CMK (cell line): ENCODE measurements around the gene EFNA4.

Experiments
- DNase-seq: peaks from one replicate; pipeline ENCODE4 v3.0.0-alpha.2; 2010; ENCODE audit warnings: low read depth

The EFNA4 gene, protein sequence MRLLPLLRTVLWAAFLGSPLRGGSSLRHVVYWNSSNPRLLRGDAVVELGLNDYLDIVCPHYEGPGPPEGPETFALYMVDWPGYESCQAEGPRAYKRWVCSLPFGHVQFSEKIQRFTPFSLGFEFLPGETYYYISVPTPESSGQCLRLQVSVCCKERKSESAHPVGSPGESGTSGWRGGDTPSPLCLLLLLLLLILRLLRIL

DNA sequence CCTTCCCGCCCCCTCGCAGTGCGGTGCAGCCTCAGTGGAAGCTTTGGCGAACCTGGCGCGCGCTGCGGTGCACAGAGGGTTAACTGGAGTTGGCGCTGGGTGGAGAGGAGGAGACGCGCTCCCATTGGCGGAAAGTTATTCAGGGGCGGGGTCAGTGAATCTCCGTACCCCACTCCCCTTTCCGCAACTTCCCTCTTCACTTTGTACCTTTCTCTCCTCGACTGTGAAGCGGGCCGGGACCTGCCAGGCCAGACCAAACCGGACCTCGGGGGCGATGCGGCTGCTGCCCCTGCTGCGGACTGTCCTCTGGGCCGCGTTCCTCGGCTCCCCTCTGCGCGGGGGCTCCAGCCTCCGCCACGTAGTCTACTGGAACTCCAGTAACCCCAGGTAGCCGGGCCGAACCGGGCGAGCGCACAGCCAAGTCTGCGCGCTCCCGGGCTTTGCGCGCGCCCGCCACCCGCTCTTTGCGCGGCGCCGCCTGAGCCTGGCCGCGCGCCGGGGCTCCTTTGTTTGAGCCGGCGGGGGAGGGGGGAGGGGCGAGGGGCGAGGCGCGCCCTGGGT lies at the start of gene EFNA4:
Gene EFNA4 (plus strand): TSS at position 191 of the 561 bp plus-strand sequence. CDS start 84 bp downstream, at position 275.
- peak; percentile 76 for DNase-seq

DNA sequence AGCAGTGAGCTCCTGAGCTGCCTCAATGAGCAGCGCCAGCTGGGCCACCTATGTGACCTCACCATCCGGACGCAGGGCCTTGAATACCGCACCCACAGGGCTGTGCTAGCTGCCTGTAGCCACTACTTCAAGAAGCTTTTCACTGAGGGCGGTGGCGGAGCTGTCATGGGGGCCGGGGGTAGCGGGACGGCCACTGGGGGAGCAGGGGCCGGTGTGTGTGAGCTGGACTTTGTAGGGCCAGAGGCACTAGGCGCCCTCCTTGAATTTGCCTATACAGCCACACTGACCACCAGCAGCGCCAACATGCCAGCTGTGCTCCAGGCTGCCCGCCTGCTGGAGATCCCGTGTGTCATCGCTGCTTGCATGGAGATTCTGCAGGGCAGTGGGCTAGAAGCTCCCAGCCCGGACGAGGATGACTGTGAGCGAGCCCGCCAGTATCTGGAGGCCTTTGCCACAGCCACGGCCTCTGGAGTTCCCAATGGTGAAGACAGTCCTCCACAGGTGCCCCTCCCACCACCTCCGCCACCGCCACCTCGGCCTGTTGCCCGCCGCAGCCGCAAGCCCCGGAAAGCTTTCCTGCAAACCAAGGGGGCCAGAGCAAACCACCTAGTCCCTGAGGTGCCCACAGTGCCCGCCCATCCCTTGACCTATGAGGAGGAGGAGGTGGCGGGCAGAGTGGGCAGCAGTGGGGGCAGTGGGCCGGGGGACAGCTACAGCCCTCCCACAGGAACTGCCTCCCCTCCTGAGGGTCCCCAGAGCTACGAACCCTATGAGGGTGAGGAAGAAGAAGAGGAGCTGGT lies 48.6 kb upstream of the EFNA4 start:
- no peak for DNase-seq

DNA sequence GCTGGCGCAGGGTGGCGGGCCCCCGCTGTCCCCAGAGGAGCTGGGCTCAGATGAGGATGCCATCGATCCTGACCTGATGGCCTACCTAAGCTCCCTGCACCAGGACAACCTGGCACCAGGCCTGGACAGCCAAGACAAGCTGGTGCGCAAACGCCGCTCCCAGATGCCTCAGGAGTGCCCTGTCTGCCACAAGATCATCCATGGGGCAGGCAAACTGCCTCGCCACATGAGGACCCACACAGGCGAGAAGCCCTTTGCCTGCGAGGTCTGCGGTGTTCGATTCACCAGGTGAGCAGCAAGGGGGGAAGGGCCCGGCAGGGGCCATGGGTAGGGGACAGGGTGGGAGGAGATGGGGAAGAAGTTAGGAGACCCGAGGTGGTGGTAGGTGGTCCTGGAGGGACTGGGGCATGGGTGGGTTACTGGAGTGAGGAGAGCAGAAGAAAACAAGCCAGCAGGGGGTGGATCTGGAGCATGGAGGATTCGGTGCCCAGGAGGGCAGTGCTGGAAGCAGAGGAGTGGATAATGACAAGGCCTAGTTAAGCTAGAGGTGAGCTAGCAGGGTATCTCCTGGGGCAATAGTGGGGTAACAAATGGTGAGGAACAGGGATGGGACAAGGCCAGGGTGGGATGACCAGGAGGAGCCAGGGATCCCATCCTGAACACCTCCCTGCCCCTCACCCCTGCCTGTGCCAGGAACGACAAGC lies 47.9 kb upstream of the EFNA4 start:
- DNase-seq, result no peak

DNA sequence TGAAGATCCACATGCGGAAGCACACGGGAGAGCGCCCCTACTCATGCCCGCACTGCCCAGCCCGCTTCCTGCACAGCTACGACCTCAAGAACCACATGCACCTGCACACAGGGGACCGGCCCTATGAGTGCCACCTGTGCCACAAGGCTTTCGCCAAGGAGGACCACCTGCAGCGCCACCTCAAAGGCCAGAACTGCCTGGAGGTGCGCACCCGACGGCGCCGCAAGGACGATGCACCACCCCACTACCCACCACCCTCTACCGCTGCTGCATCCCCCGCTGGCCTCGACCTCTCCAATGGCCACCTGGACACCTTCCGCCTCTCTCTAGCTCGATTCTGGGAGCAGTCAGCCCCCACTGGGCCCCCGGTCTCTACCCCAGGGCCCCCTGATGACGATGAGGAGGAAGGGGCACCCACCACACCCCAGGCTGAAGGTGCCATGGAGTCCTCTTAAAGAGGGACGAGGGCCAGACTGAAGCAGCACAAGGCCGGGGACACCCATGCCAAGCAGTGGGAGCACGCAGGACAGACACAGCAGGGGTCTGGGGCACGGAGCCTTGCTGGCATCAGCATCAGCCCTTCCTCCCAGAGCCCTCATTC lies 47.2 kb upstream of the EFNA4 start:
- DNase-seq, result no peak

DNA sequence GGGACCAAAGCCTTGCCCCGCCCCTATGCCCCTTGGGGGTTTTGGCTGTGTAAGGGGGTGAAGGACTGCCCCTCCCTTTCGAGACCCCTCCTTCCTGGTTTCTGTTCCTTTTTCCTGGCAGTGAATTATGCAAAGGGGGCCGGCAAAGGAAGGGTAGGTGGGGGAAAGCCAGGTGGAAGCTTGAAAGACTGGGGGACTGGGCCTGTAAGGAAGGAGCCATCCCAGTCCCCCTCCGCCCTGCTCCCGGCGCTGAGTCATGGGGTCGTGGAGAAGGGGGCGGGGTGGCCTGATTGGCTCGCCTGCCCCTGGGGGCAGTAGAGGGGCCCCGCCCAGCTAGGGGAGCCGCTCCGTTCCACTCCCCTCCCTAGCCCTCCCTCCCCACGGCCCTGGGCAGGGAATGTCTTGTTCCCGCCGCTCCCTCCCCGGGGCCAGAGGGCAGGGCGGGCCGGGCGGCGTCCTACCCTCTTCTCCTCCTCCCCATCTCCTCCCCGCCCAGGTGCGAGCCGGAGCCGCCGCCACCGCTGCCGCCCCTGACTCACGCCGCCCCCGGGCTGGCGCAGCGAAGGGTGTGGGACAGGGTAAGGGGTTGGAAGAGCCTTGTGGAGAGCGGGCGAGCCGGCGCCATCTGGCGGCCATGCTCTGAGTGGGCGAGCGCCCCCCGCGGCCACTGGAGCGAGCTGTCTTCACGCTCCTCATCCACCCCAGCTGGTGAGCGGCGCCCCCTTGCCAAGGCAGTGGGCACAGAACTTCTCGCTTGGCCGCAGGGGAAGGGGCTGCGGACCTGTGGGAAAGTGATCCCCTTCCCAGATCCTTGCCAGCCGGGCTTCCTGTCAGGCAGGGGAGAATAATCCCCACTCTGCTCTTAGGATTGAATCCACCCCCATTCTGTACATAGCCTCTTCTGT lies 46.2 kb upstream of the EFNA4 start:
- DNase-seq, result no peak

DNA sequence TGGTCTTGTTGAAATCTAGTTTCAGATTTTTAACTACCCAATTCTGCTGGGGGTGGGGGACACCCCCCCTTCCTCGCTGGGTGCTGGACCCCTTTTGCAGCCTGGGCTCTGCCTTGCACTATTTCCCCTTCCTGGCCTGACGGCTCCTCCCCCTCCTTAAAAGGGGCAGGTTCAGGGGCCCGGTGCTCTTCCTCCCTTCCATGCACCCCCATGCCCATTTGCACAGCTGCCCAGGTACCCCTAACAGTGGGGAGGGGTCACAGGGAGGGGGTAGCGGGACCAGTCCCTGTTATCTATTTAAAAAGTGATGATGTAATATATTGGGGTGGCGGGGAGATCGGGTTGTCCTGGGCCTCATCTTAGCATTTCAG lies 45.6 kb upstream of the EFNA4 start:
- no peak for DNase-seq

DNA sequence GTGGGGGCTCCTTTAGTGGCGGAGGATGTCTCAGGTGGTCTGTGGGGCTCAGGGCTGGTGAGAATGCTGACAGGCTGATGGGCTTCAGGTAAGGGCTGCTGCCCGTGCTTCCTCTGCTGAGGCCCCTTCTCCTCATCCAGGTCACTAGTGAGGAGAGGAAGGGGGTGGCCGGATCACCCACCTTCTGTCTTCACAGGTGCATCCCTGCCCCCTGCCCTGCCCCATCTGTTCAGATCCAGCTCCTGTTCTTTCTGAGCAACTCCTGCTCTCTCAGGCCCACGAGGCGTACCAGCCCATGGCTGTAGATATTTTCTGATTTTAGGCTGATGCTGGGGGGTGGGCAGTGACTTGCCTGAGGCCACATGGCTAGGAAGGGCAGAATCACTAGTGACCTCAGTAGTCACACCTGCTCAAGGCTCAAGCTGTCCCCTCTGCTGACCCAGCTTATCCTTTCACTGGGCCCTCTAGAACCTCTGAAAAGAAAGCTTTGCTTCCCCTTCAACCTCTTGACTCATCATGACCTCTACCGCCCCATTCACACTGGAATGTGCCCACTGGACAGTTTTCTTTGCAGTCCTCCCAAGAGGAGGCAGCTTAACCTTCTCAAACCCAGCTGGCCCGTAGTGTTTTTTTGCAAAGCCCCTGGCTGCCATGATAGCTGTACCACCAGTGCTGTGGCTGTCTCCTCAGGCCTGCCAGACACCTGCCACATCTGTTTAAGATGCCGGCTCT lies 44.8 kb upstream of the EFNA4 start:
- no peak for DNase-seq

DNA sequence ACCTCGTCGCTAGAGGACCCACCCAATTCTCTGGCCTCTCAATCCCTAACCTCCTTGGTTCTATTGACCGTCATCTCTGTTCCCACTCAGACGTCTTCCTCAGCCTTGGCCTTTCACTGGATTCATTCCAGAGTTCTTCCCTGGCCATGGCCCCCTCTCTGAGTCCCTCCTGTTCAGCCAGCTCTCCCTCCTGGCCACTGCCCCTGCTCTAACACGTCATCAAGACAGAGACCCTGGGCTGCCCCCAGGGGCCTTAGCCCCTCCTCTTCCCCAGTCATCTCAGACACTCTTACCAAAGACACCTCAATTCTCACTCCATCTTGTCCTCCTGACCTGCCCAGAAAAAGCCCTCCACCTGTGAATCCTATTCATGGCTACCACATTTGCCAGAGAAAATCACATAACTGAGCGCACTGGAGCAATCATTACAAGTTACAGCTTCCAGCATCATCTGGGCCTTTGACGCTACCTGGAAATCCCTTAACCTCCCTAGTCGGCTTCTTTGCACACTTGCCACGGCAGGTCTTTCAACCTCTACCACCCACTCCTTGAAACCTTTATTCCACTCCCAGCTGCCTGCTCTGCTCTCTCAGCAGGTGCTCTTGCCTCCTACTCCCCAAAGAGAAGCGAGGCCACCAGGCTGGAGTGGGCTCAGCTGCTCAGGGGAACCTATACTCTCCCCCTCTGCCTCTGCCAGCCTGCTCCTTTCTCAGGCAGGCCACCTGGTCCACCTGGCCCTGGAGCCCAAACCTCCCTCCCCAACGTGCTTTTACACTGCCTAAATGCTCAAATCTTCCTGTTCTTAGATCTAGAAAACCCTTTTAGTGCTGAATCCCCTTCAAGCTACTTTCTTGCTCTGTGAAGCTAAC lies 43.9 kb upstream of the EFNA4 start:
- no peak for DNase-seq

DNA sequence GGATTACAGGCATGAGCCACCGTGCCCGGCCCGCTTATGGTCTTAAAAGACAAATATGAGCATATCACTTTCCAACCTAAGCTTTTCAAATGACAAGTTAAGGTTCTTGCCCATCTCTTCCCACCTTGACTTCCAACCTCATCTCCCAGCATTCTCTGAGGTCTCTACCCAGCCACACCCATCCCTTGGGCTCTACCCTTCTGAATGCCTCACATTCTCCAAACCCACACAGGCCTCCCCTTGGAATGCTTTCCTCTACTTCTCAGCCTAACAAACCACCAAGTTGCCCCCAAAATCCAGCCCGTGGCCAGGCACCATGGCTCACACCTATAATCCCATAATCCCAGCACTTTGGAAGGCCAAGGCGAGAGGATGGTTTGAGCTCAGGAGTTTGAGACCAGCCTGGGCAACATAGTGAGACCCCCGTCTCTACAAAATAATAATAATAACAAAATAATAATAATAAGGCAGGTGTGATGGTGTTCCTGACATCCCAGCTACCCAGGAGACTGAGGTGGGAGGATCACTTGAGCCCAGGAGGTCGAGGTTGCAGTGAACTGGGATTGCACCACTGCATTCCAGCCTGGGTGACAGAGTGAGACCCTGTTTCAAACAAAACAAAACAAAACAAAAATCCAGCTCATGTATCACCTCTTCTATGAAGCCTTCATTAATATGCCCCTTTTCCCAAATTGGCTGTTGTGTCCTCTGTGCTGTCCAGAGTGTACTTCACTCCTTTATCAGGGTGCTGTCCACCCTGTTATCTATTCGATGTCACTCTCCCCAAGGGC lies 41.2 kb upstream of the EFNA4 start:
- DNase-seq, result no peak

DNA sequence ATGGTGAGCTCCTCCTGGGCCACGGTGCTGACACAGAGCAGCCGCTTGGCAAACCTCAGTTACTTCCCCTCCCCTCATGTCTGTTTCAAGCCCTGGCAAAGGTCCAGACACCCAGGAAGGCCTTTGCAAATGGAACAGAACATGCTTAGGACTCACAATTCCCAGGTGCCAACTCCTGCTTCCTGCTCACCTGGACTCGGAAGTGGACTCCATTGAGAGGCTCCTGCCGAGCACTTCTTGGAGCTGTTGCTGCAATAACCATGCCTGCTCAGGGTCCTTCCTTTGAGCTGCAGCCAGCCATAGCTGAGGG lies 40.7 kb upstream of the EFNA4 start:
- no peak for DNase-seq

DNA sequence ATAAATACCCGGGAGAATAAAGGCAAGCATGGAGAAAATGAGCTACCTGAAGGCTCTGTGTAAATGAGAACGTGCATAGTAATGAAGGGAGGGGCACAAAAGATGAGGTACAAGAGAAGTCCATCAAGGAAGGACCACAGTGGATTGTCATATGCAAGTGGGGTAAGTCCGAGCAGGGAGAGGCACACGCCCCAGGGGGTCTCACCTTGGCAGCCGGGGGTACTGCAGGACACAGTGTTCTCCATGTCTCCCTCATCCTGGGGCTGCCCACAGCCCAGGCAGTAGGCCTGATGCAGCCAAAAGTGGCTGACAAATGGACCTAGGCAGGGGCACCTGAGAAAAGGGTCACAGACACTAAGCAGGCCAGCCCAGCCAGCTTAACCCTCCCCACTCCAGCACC lies 39.9 kb upstream of the EFNA4 start:
- no peak for DNase-seq

DNA sequence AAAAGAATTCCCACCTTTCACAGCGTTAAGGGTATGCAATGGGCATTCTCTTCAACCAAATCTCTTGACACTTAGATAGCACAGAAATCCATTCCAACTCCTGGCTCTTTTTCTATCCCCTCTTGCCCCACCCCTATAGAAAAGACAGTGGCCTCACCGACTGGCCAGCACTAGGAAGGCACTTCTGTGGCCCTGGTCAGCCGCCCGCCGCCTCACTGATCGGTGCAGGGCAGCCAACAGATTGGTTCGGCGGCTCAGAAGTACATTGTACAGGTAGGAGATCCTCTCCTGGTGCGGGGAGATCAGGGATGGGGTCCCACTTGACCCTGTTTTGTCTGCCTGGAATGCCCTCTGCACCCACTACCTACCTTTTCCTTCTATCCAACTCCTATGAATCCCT lies 39.2 kb upstream of the EFNA4 start:
- no peak for DNase-seq

DNA sequence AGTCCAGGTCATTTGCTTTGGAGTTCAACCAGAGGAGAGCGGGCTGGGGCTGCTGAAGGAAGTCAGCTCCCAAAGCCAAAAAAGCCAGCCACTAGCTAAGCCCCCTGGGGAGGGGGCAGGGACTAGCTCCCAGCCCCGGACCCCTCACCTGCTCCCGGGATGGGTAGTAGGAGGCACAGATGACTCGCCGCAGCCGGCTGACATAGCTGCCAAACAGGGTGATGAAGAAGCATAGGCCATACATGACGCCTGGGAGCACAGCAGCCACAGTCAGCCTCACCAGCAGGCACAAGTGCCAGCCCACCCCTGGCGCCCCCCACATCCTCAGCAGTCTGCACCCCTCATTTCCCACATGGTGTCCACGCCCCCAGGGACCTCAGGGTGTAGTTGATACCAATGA lies 37.4 kb upstream of the EFNA4 start:
- DNase-seq, result no peak

DNA sequence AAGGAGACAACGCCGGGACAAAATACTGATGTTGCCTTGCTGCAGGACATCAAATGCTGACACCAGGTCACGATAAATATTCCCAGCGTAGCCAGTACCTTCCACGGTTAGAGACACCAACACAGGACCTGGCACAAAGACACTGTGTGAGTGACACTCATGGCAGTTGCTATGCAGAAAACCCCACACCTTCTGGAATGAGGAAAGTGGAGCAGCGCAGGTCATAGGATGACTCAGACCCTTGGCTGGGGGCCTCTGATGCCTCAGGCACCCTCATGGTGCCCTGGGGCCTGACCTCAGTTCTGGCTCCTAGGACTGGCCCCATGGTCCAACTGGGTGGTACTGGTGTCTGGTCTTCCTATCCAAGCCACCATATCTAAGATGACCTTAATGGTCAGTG lies 37.0 kb upstream of the EFNA4 start:
- DNase-seq, result no peak

DNA sequence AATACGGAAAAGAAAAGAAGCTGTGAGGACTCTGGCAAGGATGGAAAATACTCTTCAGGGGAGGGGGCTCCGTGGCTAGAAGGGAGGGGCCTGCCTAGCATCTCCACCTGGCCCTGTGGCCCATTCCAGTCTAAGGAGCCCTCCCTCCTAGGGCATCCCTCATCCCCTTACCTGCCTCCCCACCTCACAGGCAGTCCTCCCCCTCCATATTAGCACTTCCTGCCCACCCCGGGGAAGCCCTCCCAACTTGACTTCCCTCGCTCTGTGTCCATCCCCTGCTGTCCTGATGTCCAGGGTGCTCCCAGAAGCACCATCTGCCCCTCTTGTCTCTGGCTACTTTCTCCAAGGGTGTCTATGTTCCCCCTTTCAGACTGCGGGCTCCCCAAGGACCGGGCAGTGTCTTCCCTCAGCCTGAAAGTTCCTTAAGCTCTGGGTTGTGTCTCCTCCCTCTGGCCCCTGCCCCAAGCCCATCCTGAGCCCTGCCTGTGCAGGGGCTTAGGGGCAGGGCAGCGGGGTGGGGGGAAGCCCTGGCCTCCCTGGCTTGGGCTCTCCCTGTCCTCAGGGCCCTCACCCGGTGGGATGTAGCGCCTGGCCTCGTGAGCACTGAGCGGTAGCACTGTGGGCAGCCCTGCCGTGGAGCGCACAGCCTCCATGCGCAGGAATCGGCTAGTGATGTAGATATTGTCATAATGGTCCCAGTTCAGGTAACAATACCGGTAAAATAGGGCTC lies 33.9 kb upstream of the EFNA4 start:
- no peak for DNase-seq

DNA sequence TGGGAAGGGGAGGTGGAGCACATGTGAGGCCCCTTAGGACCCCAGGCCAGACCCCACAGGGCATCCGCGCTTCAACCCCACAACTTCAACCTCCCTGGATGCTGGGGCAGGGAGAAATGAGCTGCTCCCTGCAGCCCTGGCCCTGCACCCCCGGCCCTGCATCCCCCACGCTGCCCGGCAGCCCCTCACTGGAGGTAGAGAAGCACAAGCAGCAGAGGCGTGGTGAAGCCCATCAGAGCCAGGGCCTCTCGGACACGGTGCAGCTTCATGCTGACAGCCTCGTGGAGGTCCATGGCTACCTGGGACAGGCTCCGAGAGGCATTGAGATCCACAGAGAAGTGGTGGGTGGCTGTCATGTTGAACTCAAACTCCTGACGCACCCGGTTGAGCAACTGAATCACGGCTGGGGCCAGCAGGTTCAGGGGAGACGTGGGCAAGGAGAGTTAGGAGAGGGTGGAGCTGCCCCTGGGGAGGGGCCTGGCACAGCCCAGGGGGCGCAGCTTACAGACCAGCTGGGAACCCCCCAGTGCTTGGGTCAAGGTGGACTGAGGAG lies 33.2 kb upstream of the EFNA4 start:
- DNase-seq, result no peak

DNA sequence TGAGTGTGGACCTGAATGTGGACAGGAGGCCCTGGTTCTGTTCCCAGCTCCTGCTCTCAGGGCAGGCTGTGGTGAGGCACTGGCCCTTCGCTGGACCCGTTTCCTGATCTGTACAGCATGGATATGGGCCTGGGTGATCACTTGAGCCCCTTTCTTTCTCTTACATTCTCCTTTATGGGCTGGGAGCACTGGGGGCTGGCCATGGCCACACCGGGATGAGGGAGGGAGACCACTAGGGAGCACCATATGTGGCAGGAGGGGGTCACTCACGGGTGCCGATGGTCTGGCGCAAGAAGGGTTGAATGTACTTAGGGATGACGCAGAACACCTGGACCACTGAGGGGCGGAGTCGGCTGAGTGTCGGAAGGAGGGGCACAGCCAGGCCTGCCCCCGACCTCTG lies 32.6 kb upstream of the EFNA4 start:
- DNase-seq, result no peak

DNA sequence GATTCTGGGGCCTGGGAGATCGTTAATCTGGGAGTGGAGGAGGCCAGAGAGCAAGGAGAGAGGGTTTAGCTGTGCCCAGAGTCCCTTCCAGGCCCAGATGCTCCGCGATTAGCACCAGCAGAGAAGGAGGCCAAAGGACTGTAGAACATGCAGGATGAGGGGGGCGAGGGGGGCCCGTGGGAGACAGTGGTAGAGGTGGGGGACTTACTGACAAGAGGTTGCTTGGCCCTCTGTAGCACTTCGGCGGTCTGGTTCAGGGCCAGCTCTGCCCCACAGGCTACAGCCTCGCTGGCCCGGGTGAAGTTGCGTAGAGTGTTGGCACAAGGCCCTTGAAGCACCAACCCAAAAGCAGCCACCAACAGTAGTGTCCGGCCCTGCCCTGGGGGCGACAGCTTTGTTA lies 30.7 kb upstream of the EFNA4 start:
- DNase-seq, result no peak
